HG03520 (cell line): ENCODE measurements around the gene PTPRS.

ENCODE experiments used
- ATAC-seq: cut with Tn5 transposase; IDR thresholded peaks from one replicate; pipeline ENCODE4 v1.9.1; 2021; ENCODE audit warnings: mild to moderate bottlenecking, moderate library complexity; ENCODE audit not compliant: unreplicated experiment

Gene PTPRS

GRCh38 chr19:5355693-5356092 lies 15.1 kb upstream of the PTPRS start:
- no peak for ATAC-seq

GRCh38 chr19:5355076-5355475 lies 14.5 kb upstream of the PTPRS start:
- no peak for ATAC-seq

- ATAC-seq, result no peak
These were observed 13.8 kb upstream of the PTPRS start for GRCh38 chr19:5354403-5354802.

GRCh38 chr19:5352229-5352763 lies 11.7 kb upstream of the PTPRS start:
- ATAC-seq, result no peak

- ATAC-seq, result no peak
These were observed 11.2 kb upstream of the PTPRS start for GRCh38 chr19:5351731-5352228.

GRCh38 chr19:5349041-5349440 lies 8.4 kb upstream of the PTPRS start:
- no peak for ATAC-seq

- ATAC-seq, result no peak
These were observed 5.3 kb upstream of the PTPRS start for GRCh38 chr19:5345895-5346386.

GRCh38 chr19:5343848-5344247 lies 3.2 kb upstream of the PTPRS start:
- ATAC-seq, result no peak

- no peak for ATAC-seq
These were observed 2.1 kb upstream of the PTPRS start for GRCh38 chr19:5342573-5343201.

- ATAC-seq, result no peak
These were observed 1.4 kb upstream of the PTPRS start for GRCh38 chr19:5341981-5342380.

- no peak for ATAC-seq
These were observed 822 bp upstream of the PTPRS start for GRCh38 chr19:5341448-5341820.

GRCh38 chr19:5339950-5340636 lies 519 bp downstream of the PTPRS start:
- no peak for ATAC-seq

GRCh38 chr19:5339198-5339949 lies 1.2 kb downstream of the PTPRS start:
- no peak for ATAC-seq

GRCh38 chr19:5338656-5339197 lies 1.9 kb downstream of the PTPRS start:
- ATAC-seq, result no peak

- ATAC-seq, result no peak
These were observed 2.6 kb downstream of the PTPRS start for GRCh38 chr19:5337708-5338655.

GRCh38 chr19:5337126-5337525 lies 3.5 kb downstream of the PTPRS start:
- no peak for ATAC-seq

GRCh38 chr19:5336195-5336965 lies 4.2 kb downstream of the PTPRS start:
- no peak for ATAC-seq

- ATAC-seq, result no peak
These were observed 5.0 kb downstream of the PTPRS start for GRCh38 chr19:5335593-5335992.

GRCh38 chr19:5334824-5335500 lies 5.7 kb downstream of the PTPRS start:
- no peak for ATAC-seq
